Hematopoietic multipotent progenitor cell treated with erythropoietin and hydrocortisone succinate and interleukin-3 and kit ligand, for 6 days (in vitro differentiated cells): Measurements from ENCODE around the gene BRD3OS.

ENCODE experiments used
- DNase-seq: peaks from one replicate; pipeline ENCODE4 v3.0.0-alpha.2; 2015

Gene BRD3OS

DNA sequence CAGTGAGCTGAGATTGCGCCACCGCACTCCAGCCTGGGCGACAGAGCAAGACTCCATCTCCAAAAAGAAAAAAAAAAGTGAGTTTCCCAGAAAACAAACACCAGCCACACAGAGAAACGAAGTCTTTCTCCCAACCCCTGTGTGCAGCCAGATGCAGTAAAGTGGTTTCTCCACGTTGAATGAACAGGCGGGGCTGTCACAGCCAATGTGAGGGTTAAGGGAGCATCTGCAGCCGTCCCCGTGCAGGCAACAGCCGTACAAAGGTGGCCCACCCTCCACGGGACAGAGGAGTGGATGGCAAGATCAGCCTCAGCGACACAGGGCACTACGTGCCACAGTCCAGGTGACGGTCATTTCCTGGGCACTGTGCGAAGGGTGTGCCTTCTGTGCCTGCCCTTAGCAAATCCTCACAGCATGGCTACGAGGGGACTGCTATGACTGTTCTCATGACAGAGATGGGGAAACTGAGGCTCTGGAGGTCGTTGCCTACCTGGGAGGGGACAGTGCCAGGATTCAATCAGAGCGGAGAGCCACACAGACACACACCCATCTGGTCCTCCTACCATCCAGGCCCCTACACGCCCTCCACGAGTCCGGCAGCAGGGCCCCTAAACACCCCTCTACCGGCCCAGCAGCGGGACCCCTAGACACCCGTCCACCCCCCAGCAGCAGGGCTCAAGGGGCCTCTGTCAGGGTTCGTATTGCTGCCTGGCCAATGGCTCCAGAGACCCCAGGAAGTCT, 35.5 kb upstream of the BRD3OS start:
- no peak for DNase-seq

DNA sequence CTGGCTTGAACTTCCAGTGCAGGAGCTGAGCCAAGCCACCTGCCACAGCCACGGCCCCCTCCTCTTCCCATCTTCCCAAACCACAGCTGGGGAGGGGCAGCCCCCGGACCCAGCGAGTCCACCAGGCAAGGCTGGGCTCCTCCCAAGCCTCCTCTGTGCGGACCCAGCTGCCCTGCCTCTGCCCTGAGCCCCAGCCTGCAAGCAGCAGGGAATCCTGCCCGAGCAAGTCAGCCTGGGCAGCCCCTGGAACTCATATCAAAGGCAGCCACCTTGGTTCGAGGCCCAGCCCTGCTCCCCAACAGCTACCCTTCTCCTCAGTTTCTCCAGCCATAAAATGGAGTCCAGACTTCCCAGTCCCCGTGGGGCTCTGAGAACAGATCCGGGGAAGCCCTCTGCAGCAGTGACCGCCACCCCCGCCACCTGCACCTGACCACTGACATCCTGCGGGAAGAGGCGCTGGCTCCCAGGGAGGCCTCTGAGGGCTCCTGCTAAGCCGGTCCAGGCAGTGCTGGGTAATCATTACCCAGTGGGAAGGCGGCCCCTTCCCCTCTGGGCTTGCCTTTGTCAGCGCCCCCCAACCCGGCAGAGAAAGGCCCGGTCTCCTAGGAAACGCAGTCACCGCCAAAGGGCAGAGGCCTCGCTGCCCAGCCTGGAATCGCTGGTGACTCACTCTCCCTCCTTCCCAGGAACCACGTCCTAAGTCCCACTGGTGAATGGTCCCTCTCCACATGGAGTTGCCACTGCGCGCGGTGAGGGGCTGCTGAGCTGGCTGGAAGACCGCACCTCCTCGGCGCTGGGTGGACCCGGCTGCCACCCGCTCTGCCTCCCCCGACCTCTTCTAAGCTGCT, 34.7 kb upstream of the BRD3OS start:
- DNase-seq: peak; percentile 46

DNA sequence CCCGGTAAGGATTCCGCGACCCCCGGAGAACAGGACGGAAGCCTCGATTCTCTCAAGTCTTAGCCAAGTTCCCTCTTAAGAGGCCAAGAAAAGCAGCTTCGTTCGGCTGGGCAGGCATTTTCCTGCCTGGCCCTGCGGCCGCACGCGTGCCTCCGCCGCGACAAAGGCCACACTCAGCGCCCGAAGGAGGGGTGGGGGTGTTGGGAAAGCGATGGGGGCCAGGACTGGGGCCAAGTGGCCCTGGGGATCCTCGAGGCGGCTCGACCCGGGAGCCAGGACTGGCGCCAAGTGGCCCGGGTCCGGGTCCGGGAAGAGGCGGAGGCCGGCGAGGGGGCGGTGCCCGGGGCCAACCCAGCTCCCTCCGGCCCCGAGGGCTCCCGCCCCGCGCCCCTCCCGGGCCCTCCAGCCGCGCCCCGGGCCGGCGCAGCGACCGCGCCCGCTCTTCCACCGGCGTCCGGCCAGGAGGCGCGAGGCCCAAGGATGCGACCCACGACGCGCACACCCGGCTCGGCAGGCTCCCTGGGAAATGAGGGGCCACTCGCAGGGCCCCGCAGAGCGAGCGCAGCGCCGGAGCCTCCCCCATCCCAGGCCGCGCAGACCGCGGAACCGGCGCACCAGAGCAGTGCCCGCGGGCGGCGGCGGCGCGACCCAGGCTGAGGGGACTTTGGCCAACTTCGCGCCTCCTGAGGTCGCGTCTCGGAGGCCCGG, 33.9 kb upstream of the BRD3OS start:
- peak; percentile 18 for DNase-seq

DNA sequence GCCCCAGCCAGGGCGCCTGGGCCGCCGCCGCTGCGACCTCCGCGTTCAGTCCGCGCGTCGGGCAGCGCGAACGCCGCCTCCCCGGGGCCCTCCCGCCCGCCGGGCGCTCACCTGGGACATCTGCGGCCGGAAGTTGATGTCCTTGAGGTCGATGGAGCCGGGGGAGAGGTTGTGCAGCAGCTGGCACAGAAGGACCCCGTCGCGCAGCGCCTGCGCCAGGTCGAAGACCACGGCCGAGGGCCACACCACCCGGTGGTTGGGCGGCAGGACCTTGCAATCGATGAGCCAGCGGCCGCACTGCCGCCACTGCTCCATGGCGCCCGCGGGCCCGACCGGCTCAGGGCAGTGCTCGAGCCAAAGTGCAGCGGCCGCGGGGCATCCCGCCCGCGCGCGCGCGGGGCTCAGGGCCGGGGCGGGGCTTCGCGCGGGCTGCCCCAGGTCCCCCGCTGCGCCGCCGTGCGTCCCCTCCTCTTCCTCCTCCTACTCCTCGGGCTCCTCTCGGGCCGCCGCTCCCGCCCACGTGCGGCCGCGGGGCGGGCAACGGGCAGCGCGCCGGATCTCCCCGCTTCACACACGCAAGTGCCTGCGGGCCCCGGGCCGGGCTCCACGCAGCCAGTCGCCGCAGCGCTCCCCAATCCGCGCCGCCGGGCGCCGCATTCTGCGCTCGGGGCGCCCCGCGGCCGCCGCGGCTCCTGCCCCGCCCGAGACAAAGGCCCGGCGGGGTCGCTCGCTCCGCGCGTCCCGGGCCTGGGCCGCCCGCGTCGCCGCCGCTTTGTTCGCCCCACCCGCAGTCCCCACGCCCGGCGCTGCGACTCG, 33.1 kb upstream of the BRD3OS start, which contains the start of gene VAV2:
Gene VAV2, minus strand, starts transcription at position 361 of the 816 bp plus-strand sequence. Its CDS starts 46 bp downstream, at position 315.
- DNase-seq: peak; percentile 41

DNA sequence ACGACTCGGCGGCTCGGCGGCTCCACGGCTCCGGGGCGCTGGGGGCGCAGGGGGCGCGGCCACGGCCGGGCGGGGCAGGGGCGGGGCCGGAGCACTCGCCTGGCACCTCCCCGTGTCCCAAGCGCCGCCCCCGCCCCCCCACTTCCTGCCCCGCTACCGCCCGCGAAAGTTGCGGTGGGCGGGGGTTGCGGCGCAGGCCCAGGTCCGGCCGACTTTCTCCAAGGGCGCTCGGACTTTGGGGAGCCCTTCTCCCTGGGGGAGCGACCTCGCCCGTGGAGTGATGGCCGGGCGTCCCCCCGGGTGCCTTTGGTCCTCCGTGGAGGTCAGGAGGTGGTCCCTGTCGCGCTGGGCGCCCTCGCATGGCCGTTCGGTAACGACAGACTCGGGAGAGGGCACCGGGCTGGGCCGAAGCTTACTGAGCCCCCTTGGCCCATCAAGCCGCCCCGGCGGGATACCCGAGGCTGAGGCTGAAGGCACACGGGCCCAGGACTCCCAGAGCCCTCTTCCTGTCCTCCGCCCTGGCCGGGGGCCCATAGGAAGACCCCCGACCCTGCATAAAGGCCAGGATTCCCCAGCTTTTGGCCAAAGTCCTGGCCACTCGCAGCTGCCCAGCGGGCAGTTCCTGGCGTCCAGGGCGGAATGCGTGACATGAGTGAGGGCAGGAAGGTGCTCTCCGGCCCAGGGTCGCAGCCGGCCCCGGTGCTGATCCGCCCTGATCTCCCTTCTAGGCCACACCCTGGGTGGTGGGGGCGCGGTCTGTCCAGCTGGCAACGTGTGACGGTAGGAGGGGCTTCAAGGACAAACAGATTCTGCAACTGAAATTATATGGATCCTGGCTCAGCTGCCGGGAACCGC, 32.3 kb upstream of the BRD3OS start:
- DNase-seq: peak; percentile 80

DNA sequence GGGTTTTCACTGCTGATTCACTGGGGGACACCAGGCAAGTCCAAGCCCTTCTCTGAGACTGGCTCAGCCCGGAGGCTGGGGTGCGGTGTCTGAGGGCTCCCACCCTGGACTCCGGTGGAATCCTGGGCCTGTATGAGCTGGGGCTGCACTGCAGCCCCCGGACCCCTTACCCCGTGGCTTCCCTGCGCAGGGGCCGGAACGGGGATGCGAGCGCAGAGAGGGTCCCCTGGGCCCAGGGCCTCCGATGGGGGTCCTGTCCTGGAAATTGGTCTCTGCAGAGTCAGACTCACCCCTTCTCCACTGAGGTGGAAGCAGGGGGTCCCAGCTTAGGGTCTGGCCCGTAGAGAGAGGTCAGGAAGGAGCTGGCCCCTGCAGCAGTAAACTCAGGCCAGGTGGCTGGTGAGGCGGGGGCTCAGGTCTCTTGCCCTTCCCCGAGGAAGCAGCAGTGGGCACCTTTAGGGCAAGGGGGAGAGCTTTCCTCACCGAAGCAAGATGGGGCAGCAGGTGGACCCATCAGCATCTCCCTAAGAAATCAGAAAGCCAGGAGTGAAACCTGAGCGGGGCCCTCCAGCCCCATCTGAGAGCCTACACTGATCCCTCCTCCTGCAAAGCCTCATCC, 31.5 kb upstream of the BRD3OS start:
- no peak for DNase-seq

DNA sequence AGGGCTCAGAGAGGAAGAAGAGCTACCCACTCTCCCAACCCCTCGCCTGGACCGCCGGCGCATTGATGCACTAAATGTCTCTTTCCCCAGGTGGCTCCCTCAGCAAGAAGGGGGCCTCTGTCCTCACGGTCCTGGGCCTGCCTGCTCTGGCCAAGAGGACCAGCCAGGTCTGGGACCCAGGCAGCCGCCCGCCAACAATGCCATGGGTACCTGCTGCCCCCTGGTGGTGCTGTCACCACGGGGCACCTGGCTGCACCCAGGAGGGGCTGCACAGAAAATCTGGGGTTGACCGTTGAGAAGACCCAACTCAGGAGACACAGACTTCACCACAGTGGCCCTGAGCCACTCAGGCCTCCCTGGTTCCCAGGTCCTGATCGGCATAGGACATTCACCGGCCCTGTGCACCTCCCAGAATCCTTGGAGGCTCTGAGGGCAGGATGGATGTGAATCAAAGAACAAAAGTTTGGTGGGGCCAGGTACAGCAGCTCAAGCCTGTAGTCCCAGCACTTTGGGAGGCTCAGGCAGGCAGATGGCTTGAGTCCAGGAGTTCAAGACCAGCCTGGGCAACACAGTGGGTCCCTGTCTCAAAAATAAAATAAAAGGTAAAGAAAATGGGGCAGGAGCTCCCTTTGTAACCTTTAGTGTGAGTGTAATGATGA, 30.8 kb upstream of the BRD3OS start:
- DNase-seq: peak; percentile 83

DNA sequence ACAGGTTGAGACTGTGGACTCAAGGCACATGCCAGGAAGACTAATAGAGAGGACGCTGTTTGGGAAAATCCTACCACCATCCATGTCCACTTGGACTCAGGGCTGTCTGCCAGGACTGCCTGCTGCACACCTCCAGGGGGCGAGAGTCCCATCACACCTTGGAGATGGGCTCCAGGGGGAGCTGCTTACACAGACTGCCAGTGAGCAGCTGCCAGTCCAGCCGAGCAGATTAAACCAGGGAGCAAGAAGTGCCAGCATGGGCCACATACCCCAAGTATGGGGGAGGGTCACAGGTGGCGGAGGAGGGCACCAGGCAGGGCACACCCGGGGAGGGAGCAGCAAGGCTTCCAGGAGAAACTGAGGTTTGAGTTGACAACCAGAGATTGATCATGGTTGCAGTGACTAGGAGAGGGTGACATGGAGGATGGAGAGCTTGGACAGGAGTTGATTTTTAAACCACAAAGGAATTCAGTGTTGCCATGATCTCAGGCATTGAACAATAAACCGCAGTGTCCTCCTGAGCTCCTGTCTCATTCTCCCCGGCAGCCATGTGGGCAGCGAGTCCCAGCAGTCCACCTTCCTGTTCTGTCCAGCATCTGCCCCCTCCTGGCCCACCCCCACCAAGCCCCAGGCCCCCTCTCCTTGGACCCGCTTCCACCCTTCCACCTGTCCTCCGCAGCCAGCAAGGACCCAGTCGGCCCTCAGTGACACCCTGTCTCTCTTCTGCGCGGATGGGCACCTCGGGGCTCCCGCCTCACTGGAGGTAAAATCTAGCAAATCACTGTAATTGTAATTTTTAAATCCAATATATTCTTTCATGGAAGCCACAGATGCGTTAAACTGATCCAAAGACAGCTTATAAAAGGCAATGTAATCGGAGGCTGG, 30.0 kb upstream of the BRD3OS start:
- DNase-seq: peak; percentile 33

DNA sequence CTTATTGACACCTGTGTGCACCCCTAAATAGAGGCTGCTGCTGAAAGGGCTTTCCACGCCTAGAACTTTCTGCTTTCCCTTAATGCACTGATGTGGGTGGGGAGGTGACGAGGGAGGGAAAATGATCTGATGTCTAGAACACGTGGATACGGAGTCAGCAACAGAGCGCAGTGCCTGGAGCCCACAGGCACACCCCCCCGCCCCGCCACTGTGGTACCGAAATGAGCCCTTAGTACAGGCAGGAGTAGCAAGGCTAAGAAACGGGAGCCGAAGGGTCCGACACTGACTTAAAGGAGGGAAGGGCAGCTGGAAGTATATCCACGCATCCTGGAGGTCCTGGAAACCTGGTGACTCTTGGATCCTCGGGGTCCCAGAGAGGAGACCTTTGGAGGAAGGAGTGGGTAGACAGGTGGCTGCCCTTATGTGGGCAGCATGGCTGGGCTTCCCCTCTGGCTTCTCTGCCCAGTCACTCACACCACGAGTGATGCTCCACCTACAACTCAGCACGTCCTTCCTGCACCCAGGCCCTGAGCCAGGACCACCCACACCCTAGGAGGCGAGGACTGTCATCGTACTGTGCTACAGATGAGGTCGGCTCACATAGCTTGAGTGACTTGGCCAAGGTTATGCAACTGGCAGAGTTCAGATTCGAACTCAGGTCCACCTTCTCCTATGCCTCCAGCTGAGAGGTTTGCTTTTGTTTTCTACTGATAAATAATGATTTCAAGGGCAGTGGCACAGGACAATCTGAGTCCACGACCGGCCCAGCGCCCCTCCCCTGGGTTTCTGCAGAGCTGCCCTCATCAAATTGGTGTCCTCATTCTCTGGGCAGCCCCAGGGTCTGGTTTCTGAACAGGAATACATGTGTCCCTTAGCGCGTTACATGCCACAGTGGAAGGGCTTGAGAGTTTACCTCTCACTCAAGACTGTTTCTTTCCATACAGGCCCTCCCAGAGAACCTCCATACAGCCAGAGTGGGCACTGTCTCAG, 28.5 kb upstream of the BRD3OS start:
- DNase-seq: no peak

DNA sequence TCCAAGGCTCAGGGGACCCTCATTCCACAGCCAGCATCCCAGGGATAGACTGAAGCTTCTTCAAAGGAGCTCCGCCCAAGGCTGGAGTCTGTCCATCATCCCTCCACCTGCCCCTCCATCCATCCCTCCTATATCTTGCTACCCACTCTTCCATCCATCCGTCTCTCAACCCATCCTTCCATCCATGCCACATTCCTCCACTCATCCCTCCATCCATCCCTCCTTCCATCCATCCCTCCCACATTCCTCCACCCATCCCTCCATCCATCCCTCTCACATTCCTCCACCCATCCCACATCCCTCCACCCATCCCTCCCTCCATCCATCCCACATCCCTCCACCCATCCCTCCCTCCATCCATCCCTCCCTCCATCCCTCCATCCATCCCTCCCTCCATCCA, 27.7 kb upstream of the BRD3OS start:
- DNase-seq: no peak

DNA sequence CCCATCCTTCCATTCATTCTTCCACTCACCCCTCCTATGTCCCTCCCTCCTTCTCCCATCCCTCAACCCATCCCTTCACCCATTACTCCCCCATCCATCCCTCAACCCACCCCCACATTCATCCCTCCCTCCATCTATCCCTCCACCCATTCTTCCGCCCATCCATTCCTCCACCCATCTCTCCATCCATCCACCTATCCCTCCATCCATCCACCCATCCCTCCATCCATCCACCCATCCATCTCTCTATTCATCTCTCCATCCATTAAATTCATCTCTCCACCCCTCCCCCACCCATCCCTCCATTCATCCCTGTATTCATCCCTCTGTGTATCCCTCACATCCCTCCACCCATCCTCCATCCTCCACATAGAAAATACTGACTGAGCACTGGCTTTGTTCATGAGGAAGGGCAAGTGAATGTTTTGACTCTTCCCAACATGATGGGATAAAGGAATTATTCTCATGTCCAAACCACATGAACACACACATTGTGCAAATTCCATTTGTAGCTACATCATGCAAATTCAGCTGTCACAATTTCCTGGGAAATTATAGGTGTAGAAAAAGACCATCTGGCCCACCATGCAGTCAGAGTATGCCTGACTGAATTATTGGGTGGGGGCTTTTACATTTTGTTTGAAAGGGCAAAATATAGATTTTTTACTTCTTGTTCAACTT, 26.2 kb upstream of the BRD3OS start:
- no peak for DNase-seq

DNA sequence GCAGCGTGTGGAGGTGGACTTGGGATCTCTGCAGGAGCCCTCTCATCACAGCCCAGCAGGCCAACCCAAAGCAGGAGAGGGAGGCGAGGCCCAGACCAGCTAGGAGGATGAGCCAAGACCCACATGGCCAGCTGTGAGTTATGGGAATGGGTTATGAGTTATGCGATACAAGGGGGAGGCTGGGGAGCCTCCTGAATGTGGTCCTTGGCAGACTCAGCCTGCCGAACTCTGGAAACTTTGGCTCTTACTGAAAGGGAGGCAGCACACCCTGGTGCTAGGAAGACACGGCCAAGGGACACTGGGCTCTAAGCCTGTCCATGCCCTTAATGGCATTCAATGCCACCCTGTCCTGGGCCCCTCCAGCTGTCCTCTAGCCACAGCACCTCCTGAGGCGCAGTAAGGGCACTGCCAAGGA, 25.4 kb upstream of the BRD3OS start:
- DNase-seq: no peak

DNA sequence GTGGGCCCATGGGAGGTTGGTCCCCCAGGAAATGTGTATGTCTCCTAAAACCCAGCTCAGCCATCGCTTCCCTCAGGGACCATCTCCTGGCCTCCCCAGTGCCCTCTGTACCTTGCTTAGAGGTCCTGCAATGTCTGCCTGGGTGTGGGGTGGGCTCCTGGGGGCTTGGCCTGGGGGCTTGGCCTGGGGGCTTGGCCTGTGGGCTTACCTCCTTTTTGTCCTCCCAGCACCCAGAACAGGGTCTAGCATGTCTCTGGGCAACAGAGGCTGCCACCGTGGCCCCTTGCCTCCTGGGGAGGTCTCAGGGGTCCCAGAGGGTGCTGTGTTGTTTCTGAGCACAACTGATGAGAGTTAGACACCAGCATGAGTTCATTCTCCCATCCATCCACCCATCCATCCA, 22.5 kb upstream of the BRD3OS start:
- DNase-seq: no peak

DNA sequence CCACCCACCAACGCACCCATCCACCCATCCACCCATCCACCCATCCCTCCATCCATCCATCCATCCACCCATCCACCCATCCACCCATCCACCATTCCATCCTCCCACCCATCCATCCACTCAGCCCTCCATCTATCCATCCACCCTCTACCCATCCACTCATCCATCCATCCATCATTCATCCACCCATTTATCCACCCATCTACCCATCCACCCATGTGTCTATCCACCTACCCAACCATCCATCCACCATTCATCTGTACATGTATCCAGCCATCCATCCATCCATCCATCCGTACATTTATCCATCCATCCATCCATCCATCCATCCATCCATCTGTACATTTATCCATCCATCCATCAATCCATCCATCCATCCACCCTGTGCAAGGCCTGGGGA, 22.0 kb upstream of the BRD3OS start:
- DNase-seq: no peak

DNA sequence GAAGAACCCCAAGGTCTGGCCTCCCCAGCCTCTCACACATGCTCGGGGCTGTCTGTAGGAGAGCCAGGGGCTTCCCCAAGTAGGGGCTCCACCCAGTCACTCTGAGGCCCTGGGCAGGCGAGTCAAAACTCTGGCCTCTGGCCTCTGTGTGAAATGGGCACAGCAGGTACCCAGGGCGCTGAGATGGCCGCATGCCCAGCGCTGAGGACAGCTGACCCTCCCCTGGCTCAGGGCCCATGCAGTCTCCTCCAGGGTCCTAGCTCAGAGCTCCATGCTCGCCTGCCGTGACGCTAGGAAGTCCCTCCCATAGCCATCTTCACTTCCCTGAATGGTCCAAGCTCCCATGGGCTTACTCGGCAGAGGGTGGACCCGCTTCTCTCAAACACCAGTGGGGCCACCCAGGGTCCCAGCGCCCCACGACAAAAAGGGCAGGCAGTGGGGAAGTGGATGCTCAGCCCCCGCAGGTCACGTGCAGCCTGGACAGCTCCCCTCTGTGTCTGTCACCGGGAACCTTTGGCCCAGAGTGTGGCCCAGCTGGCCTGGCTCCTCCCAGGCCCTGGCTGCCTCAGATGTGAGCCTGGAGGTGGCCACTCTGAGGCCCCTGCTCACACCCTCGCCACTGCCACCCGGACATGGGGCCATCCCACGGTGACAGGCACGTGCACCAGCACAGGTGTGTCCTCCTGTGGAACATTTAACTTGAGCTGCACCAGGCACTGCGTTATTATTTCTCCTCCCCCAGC, 21.0 kb upstream of the BRD3OS start:
- DNase-seq: no peak

DNA sequence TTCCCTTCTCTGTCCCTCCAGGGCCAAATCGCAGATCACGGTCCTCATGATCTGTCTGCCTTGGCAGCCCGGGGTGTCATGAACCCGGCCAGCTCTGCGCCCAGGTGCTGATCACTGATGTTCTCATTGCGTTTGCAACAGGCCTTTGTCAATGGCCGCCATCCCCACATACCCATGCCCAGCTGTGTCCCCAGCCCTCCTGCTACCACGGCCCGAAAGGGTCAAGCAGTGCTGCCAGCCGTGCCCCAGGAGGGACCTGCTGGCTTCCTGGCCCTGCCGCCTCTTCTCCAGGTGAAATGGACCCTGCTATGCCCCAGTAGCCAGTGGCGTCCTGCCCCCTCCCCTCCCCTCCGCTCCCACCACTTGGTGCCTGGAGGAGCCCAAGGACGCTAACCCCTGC, 20.4 kb upstream of the BRD3OS start:
- DNase-seq: no peak

DNA sequence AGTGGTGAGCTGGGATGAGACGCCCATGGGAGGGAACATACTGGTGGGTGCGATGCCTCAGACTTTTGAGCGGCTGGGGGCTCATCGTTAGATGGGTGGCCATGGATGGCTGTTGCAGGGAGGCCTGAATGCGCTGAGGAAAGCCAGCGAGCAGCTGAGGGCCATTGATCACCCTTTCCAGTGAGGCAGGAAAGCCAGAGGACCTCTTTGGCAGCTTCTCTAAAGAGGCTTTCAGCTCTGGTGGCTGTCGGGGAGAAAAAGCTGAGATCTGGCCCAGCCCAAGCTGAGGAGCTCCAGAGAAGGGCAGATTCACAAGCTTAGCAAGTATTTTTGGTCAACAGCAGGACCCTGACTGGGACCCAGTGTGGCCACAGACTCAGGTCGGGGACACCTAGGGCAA, 19.9 kb upstream of the BRD3OS start:
- no peak for DNase-seq
